ENCODE measurements around the gene DENND1A.

Gene DENND1A

GRCh38 chr9:123378025-123378424 lies 551.9 kb downstream of the DENND1A start:
- H3K4me3 ChIP-seq (ENCODE audit: low read length in 2 of 2) = no peak overlapping the region
- peaks cover 9 to 18% of the 10 kb centered on the region in 2 donors for H3K27me3 ChIP-seq (ENCODE audit: control insufficient read depth in 1 of 2, insufficient read depth in 2 of 2, low read length in 2 of 2)
- H3K4me1 ChIP-seq (ENCODE audit: control insufficient read depth, insufficient read depth, low read length) = peaks cover 11% of the 10 kb centered on the region
- no peak overlapping the region for H3K27ac ChIP-seq (ENCODE audit: low read length)
- H3K9ac ChIP-seq (ENCODE audit: low read length in 2 of 2) = no peak overlapping the region
- no peaks in the 10 kb centered on the region for H3K9me3 ChIP-seq (ENCODE audit: control insufficient read depth in 2 of 2, low read length in 2 of 2)
- no peaks in the 10 kb centered on the region for H3K36me3 ChIP-seq (ENCODE audit: control insufficient read depth in 2 of 2, insufficient read depth in 2 of 2, low read length in 2 of 2)

- Histone ChIP-seq H3K27ac (ENCODE audit: low read length) (no peak overlapping the region), H3K36me3 (ENCODE audit: control insufficient read depth in 2 of 2, insufficient read depth in 2 of 2, low read length in 2 of 2) (no peaks in the 10 kb centered on the region), H3K9me3 (ENCODE audit: control insufficient read depth in 2 of 2, low read length in 2 of 2) (no peaks in the 10 kb centered on the region), H3K27me3 (ENCODE audit: control insufficient read depth in 1 of 2, insufficient read depth in 2 of 2, low read length in 2 of 2) (peaks cover 13 to 24% of the 10 kb centered on the region in 2 donors), H3K4me3 (ENCODE audit: low read length in 2 of 2) (no peak overlapping the region), H3K9ac (ENCODE audit: low read length in 2 of 2) (no peak overlapping the region), H3K4me1 (ENCODE audit: control insufficient read depth, insufficient read depth, low read length) (peaks cover 11% of the 10 kb centered on the region)
Measured at GRCh38 chr9:123377211-123377971, 552.5 kb downstream of the DENND1A start.

GRCh38 chr9:123376218-123377071 lies 553.5 kb downstream of the DENND1A start:
- no peak overlapping the region for H3K9ac ChIP-seq (ENCODE audit: low read length in 2 of 2)
- H3K27me3 ChIP-seq (ENCODE audit: control insufficient read depth in 1 of 2, insufficient read depth in 2 of 2, low read length in 2 of 2) = peaks cover 22 to 32% of the 10 kb centered on the region in 2 donors

GRCh38 chr9:123375469-123376132 lies 554.3 kb downstream of the DENND1A start:
- Histone ChIP-seq H3K4me3 (ENCODE audit: low read length in 2 of 2) (no peak overlapping the region), H3K27me3 (ENCODE audit: control insufficient read depth in 1 of 2, insufficient read depth in 2 of 2, low read length in 2 of 2) (peaks cover 27 to 40% of the 10 kb centered on the region in 2 donors), H3K27ac (ENCODE audit: low read length) (no peak overlapping the region), H3K9ac (ENCODE audit: low read length in 2 of 2) (no peak overlapping the region), H3K36me3 (ENCODE audit: control insufficient read depth in 2 of 2, insufficient read depth in 2 of 2, low read length in 2 of 2) (no peaks in the 10 kb centered on the region), H3K4me1 (ENCODE audit: control insufficient read depth, insufficient read depth, low read length) (peaks cover 11% of the 10 kb centered on the region), H3K9me3 (ENCODE audit: control insufficient read depth in 2 of 2, low read length in 2 of 2) (no peaks in the 10 kb centered on the region)

More at GRCh38 chr9:123376218-123377071, 553.5 kb downstream of the DENND1A start:
- H3K9me3 ChIP-seq (ENCODE audit: control insufficient read depth in 2 of 2, low read length in 2 of 2) = no peaks in the 10 kb centered on the region
- H3K27ac ChIP-seq (ENCODE audit: low read length) = no peak overlapping the region
- H3K36me3 ChIP-seq (ENCODE audit: control insufficient read depth in 2 of 2, insufficient read depth in 2 of 2, low read length in 2 of 2) = no peaks in the 10 kb centered on the region
- H3K4me1 ChIP-seq (ENCODE audit: control insufficient read depth, insufficient read depth, low read length) = peaks cover 11% of the 10 kb centered on the region
- no peak overlapping the region for H3K4me3 ChIP-seq (ENCODE audit: low read length in 2 of 2)

GRCh38 chr9:123373946-123374345 lies 556.0 kb downstream of the DENND1A start:
- Histone ChIP-seq H3K9me3 (ENCODE audit: control insufficient read depth in 2 of 2, low read length in 2 of 2) (no peaks in the 10 kb centered on the region), H3K4me3 (ENCODE audit: low read length in 2 of 2) (no peak overlapping the region), H3K4me1 (ENCODE audit: control insufficient read depth, insufficient read depth, low read length) (peaks cover 11% of the 10 kb centered on the region), H3K9ac (ENCODE audit: low read length in 2 of 2) (no peak overlapping the region), H3K36me3 (ENCODE audit: control insufficient read depth in 2 of 2, insufficient read depth in 2 of 2, low read length in 2 of 2) (no peaks in the 10 kb centered on the region), H3K27me3 (ENCODE audit: control insufficient read depth in 1 of 2, insufficient read depth in 2 of 2, low read length in 2 of 2) (peaks cover 33 to 48% of the 10 kb centered on the region in 2 donors), H3K27ac (ENCODE audit: low read length) (no peak overlapping the region)

GRCh38 chr9:123373447-123373923 lies 556.4 kb downstream of the DENND1A start:
- peaks cover 37 to 48% of the 10 kb centered on the region in 2 donors for H3K27me3 ChIP-seq (ENCODE audit: control insufficient read depth in 1 of 2, insufficient read depth in 2 of 2, low read length in 2 of 2)

GRCh38 chr9:123372766-123373446 lies 557.0 kb downstream of the DENND1A start:
- peaks cover 43 to 48% of the 10 kb centered on the region in 2 donors for H3K27me3 ChIP-seq (ENCODE audit: control insufficient read depth in 1 of 2, insufficient read depth in 2 of 2, low read length in 2 of 2)
- H3K4me3 ChIP-seq (ENCODE audit: low read length in 2 of 2) = no peak overlapping the region
- no peaks in the 10 kb centered on the region for H3K36me3 ChIP-seq (ENCODE audit: control insufficient read depth in 2 of 2, insufficient read depth in 2 of 2, low read length in 2 of 2)
- H3K9ac ChIP-seq (ENCODE audit: low read length in 2 of 2) = no peak overlapping the region
- H3K27ac ChIP-seq (ENCODE audit: low read length) = no peak overlapping the region
- no peaks in the 10 kb centered on the region for H3K9me3 ChIP-seq (ENCODE audit: control insufficient read depth in 2 of 2, low read length in 2 of 2)
- peaks cover 11% of the 10 kb centered on the region for H3K4me1 ChIP-seq (ENCODE audit: control insufficient read depth, insufficient read depth, low read length)

More at GRCh38 chr9:123373447-123373923, 556.4 kb downstream of the DENND1A start:
- Histone ChIP-seq H3K4me1 (ENCODE audit: control insufficient read depth, insufficient read depth, low read length) (peaks cover 11% of the 10 kb centered on the region), H3K9ac (ENCODE audit: low read length in 2 of 2) (no peak overlapping the region), H3K4me3 (ENCODE audit: low read length in 2 of 2) (no peak overlapping the region), H3K27ac (ENCODE audit: low read length) (no peak overlapping the region), H3K36me3 (ENCODE audit: control insufficient read depth in 2 of 2, insufficient read depth in 2 of 2, low read length in 2 of 2) (no peaks in the 10 kb centered on the region), H3K9me3 (ENCODE audit: control insufficient read depth in 2 of 2, low read length in 2 of 2) (no peaks in the 10 kb centered on the region)

- H3K9ac ChIP-seq (ENCODE audit: low read length in 2 of 2) = no peak overlapping the region
- H3K36me3 ChIP-seq (ENCODE audit: control insufficient read depth in 2 of 2, insufficient read depth in 2 of 2, low read length in 2 of 2) = no peaks in the 10 kb centered on the region
- no peak overlapping the region for H3K4me3 ChIP-seq (ENCODE audit: low read length in 2 of 2)
- H3K9me3 ChIP-seq (ENCODE audit: control insufficient read depth in 2 of 2, low read length in 2 of 2) = no peaks in the 10 kb centered on the region
- H3K4me1 ChIP-seq (ENCODE audit: control insufficient read depth, insufficient read depth, low read length) = peaks cover 11% of the 10 kb centered on the region
- H3K27ac ChIP-seq (ENCODE audit: low read length) = no peak overlapping the region
- peaks cover 43 to 48% of the 10 kb centered on the region in 2 donors for H3K27me3 ChIP-seq (ENCODE audit: control insufficient read depth in 1 of 2, insufficient read depth in 2 of 2, low read length in 2 of 2)
Measured at GRCh38 chr9:123371805-123372590, 557.9 kb downstream of the DENND1A start.

GRCh38 chr9:123371228-123371584 lies 558.7 kb downstream of the DENND1A start:
- Histone ChIP-seq H3K9ac (ENCODE audit: low read length in 2 of 2) (no peak overlapping the region), H3K27me3 (ENCODE audit: control insufficient read depth in 1 of 2, insufficient read depth in 2 of 2, low read length in 2 of 2) (peaks cover 43 to 48% of the 10 kb centered on the region in 2 donors), H3K27ac (ENCODE audit: low read length) (no peak overlapping the region), H3K36me3 (ENCODE audit: control insufficient read depth in 2 of 2, insufficient read depth in 2 of 2, low read length in 2 of 2) (no peaks in the 10 kb centered on the region), H3K4me3 (ENCODE audit: low read length in 2 of 2) (no peak overlapping the region), H3K4me1 (ENCODE audit: control insufficient read depth, insufficient read depth, low read length) (peaks cover 11% of the 10 kb centered on the region), H3K9me3 (ENCODE audit: control insufficient read depth in 2 of 2, low read length in 2 of 2) (no peaks in the 10 kb centered on the region)
